Fibroblast of mammary gland (primary cell): ENCODE measurements around the gene SF3B6.

Experiments used
- DNase-seq: peaks from one replicate; pipeline ENCODE4 v3.0.0-alpha.2; 2010; ENCODE audit warnings: low read depth
- H3K4me3 ChIP-seq: 2 replicates; pipeline ENCODE4 v1.5.1; 2011; ENCODE audit warnings: low read depth, mild to moderate bottlenecking, low read length, moderate library complexity; ENCODE audit not compliant: control insufficient read depth
- TF ChIP-seq, protein P1 (sequence below): conservative IDR thresholded peaks from 2 replicates; pipeline ENCODE4 v1.5.1; 2011; ENCODE audit warnings: low read depth, low read length, inconsistent platforms; ENCODE audit not compliant: control insufficient read depth, insufficient read depth

The SF3B6 gene

DNA sequence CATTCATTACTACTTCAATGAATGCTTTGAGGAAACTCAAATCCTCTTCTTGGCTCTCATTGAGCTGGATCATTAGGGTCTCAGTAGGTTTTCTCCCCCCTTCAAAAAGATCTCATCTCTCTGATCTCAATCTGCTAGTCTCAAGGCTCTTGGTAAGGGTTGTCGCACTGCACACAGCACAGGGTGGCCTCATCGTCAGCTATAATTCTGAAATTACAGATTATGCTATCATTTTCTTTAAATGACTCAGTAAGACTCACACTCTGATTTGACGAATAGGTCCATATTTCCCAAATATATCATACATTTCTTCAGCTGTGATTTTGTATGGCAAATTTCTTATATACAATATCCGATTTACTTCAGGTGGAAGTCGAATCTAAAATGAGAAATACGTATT lies 2.3 kb downstream of the SF3B6 start:
- TF ChIP-seq, protein P1, sequence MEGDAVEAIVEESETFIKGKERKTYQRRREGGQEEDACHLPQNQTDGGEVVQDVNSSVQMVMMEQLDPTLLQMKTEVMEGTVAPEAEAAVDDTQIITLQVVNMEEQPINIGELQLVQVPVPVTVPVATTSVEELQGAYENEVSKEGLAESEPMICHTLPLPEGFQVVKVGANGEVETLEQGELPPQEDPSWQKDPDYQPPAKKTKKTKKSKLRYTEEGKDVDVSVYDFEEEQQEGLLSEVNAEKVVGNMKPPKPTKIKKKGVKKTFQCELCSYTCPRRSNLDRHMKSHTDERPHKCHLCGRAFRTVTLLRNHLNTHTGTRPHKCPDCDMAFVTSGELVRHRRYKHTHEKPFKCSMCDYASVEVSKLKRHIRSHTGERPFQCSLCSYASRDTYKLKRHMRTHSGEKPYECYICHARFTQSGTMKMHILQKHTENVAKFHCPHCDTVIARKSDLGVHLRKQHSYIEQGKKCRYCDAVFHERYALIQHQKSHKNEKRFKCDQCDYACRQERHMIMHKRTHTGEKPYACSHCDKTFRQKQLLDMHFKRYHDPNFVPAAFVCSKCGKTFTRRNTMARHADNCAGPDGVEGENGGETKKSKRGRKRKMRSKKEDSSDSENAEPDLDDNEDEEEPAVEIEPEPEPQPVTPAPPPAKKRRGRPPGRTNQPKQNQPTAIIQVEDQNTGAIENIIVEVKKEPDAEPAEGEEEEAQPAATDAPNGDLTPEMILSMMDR = no peak
- no peak overlapping the region for H3K4me3 ChIP-seq
- no peak for DNase-seq

DNA sequence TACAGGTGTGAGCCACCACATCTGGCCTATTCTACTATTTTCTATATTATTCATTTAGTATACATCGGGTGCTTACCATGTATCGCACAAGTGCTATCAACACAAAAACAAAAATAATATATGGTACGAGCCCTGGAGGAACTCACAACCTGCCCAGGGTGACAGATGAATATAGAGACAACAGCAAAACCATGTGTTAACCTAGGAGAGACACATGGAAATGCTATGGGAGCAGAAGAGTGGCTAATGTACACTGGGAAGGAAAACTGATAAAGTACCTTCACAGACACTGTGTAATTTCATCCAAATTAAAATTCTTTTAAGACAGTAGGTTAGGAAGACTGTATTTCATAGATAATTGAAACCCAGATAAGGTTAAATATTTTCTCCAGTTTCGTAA lies 3.9 kb downstream of the SF3B6 start:
- no peak for DNase-seq
- TF ChIP-seq, protein P1 = no peak
- no peak overlapping the region for H3K4me3 ChIP-seq

DNA sequence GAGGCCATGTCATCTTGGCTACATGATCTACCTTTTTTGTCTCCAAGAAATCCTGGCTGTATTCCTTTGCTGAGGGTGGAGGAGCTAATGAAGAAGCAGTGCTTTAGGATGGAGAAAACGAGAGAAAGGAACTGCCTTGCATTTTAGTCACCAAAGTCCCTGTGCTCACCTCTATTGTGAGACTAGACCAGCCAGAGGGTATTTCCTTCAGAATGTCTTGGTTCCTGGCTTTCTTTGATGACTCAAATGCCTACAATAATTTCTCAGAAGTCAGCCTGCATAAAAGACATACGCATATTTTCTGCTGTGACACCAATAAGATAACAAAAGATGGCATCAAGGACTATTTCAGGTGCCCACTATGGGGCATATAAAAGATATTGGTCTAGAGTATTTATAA lies 10.8 kb downstream of the SF3B6 start:
- TF ChIP-seq, protein P1 = no peak
- no peak for DNase-seq
- H3K4me3 ChIP-seq = no peak overlapping the region

DNA sequence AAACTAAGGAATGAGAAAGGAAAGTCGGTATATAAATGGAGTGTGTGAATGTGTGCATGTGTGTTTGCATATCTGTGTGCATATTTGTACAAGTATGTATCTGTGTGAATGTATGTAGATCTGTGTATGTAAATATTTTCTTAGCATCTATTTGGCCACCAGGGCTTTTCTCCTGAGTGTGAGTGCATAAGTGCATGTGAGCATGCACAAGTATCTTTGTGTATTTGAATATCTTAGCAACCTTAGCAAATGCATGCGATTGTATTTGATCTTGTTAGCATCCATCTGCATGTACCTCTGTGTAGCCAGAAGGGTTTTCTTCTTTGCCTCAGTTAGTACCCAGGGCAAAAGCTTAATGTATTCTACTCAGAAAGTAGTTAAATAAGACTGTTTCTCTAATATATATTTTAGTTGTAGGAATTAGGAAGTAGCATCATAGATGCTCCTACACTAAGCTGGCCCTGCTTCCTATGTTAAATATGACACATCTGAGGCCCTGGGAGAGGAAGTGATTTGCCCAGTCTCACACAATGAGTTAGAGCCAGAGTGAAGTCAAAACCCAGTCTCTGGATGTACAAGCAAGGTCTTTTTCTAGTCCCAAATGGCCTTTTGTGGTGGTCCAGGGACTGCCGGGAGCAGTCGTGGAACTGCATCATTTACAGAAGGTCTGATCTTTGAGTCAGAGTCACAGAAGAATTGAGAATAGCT lies 17.4 kb downstream of the SF3B6 start:
- no peak overlapping the region for H3K4me3 ChIP-seq
- DNase-seq = no peak
- TF ChIP-seq, protein P1 = no peak

DNA sequence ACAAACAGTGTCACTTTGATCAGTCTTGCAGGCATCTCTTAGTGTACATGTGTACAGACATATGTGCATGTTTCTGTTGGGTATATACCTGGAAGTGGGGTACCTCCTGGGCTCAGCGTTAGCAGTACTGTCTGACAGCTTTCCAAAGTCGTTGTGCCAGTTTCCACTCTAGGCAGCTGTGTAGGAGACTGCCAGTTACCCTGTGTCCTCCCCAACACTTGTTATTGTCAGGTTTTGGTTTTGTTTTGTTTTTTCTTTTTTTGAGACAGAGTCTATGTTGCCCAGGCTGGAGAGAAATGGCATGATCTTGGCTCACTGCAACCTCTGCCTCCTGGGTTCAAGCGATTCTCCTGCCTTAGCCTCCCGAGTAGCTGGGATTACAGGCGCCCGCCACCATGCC lies 20.4 kb downstream of the SF3B6 start:
- no peak for DNase-seq
- TF ChIP-seq, protein P1 = no peak
- no peak overlapping the region for H3K4me3 ChIP-seq

DNA sequence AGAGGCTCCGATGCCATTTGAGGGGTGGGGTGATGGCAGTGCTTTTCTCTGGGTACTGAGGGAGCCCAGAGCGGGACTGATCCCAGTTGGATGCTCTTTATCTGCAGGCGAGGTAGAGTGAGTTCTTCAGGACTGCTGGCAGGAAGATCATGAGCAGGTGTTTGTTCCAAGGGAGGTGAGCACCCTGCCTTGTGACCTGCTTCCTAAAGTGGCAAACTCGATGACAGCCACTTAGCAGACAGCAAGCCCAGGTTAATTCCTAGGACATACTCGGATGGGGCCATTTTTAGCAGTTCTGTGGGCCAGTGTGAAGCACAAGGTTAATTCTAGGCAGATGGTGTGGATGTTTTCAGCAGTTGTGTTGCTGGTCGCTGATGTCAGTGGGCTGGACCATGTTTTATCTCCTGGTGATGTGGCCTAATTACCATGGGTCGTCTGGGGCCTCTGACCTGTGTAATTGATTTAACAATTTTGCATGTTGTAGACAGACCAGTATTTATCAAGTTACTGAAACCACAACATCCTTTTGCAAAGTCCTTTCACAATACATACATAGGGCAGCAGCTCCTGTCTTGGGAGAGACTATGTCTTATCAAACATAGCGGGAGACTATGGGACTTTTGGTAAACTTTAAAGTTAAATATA lies 21.6 kb downstream of the SF3B6 start:
- TF ChIP-seq, protein P1 = no peak
- no peak overlapping the region for H3K4me3 ChIP-seq
- DNase-seq = no peak
